GM06990 (cell line): ENCODE measurements around the gene DNAJB8.

Experiments
- DNase-seq: peaks from one replicate; pipeline ENCODE4 v3.0.0-alpha.2; 2011; ENCODE audit not compliant: insufficient read length; ENCODE audit errors: extremely low read depth
- H3K27me3 ChIP-seq: replicated peaks from 2 replicates; pipeline ENCODE4 v1.6.0; 2011; ENCODE audit warnings: low read length; ENCODE audit not compliant: control insufficient read depth, insufficient read depth
- H3K36me3 ChIP-seq: 2 replicates; pipeline ENCODE4 v1.5.1; 2011; ENCODE audit warnings: low read length; ENCODE audit not compliant: control insufficient read depth, insufficient read depth
- H3K4me3 ChIP-seq: replicated peaks from 2 replicates; pipeline ENCODE4 v1.5.1; 2011; ENCODE audit warnings: low read depth, mild to moderate bottlenecking, control low read depth, low read length
- CTCF ChIP-seq: IDR thresholded peaks from 2 replicates; pipeline ENCODE4 v1.5.1; 2011; ENCODE audit warnings: low read length, control low read depth, mild to moderate bottlenecking, inconsistent platforms; ENCODE audit not compliant: insufficient read depth, poor library complexity, severe bottlenecking

Gene DNAJB8

GRCh38 chr3:128493570-128494366 is 27.1 kb upstream of the DNAJB8 start:
- peaks cover 5% of the 10 kb centered on the region for H3K27me3 ChIP-seq
- no peak for DNase-seq
- no peak for TF ChIP-seq CTCF
- H3K4me3 ChIP-seq, result no peak overlapping the region
- no peaks in the 10 kb centered on the region for H3K36me3 ChIP-seq

- Histone ChIP-seq H3K4me3 (no peak within 1 kb of the TSS), H3K36me3 (no peaks in the 10 kb centered on the region), H3K27me3 (peaks cover 5% of the 10 kb centered on the region)
- no peak for DNase-seq
- peak; percentile 15 for TF ChIP-seq CTCF
Measured at GRCh38 chr3:128492671-128493569, 26.2 kb upstream of the DNAJB8 start, which contains the start of gene GATA2. Gene GATA2 (minus strand): TSS chr3:128493201. CDS start chr3:128487031, 6,170 bp downstream.

GRCh38 chr3:128491941-128492670 is 25.4 kb upstream of the DNAJB8 start:
- no peaks in the 10 kb centered on the region for H3K36me3 ChIP-seq
- no peak for DNase-seq
- H3K4me3 ChIP-seq, result no peak overlapping the region
- TF ChIP-seq CTCF, result no peak
- H3K27me3 ChIP-seq, result peaks cover 4% of the 10 kb centered on the region

- DNase-seq, result no peak
- H3K4me3 ChIP-seq, result no peak overlapping the region
- peaks cover 4% of the 10 kb centered on the region for H3K27me3 ChIP-seq
Measured at GRCh38 chr3:128491691-128491940, 24.9 kb upstream of the DNAJB8 start.

More at GRCh38 chr3:128491691-128491940, 24.9 kb upstream of the DNAJB8 start:
- H3K36me3 ChIP-seq, result no peaks in the 10 kb centered on the region
- no peak for TF ChIP-seq CTCF
